NCI-H1694 (cell line): ENCODE results near the gene TFEB.

Experiments
- DNase-seq: peaks from one replicate; lab custom pipeline; 2025; lab: John Stamatoyannopoulos, UW

The TFEB gene

DNA sequence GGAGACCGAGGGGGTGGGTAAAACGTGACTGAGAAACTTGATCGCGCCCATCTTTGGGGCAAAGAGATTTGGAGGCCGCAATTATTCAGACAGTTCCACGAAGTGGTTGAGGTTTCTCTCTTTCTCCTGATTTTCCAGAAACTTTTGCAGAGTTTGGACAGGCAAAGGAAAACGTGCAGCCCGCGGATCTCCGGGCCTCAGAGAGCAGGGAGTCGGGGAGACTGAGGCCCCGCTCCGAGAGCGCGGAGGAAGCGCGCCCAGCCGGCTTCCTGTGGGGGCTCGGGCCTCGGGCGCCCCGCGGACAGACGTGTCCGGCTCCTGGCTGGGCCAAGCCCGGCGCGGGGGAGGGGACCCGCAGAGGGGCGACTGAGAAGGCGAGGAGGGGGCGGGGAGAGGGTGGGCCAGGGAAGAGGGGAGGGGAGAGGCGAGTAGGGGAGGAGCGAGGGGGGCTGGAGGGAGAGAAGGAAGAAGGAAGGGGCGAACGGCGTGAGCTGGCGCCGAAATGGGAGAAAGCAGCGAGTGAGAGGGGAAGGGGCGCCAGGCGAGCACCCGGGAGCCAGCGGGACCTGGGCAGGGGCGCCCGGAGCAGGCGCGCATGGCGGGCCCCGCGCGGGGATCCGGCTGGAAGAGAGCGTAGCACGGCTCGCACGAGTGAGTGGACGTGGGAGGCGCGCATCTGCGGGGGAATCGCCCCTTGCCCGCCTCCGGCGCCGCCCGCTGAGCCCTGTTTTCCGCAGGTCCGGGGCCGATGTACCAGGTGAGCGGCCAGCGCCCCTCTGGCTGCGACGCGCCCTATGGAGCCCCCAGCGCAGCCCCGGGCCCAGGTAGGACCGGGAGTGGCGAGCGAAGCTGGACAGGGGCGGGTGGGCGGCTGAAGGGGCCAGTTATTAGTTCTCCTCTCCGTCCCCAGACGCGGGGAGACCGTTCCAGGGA lies 97.1 kb downstream of the TFEB start, which contains the start of gene MDFI:
TSS of gene MDFI (plus strand) at position 467 of the 933 bp plus-strand sequence. CDS start at position 749, 282 bp downstream.
- DNase-seq = no peak

DNA sequence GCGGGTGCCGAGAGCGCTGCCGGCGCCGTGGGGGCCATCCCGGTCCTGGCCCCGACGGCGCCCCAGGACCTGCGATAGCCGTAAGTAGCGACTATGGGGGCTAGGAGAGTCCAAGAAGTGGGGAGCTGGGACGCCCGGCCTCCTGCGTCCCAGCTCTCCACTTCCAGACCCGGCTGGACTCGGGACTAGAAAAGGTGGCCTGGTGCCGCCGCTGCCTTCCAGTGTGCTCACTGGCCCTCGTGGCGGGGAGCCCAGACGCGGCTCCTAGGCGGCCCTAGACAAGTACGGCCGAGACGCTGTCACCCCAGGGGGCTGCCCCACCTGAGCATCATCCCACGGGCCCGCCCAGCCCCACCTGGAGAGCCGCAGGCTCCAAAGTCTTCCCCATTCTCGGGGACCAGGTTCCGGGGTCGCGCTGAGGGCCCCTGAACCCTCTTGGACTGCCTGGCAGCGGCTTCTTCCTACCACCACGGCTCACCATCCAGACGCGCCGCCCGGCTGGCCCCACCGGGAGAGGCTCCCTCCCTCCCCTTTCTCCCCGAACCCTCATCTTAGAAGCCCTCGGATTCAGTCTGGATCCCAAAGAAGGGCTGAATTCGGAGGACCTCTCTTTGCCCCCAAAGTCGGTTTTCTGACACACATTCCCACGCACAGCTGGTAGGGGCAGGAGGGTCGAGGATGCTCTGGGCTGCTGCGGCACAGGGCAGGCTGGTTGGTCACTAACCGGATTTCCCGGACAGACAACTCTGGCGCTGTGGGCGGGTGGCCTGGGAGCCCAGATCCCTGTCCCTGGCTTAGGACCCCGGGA lies 98.0 kb downstream of the TFEB start:
- DNase-seq = no peak

DNA sequence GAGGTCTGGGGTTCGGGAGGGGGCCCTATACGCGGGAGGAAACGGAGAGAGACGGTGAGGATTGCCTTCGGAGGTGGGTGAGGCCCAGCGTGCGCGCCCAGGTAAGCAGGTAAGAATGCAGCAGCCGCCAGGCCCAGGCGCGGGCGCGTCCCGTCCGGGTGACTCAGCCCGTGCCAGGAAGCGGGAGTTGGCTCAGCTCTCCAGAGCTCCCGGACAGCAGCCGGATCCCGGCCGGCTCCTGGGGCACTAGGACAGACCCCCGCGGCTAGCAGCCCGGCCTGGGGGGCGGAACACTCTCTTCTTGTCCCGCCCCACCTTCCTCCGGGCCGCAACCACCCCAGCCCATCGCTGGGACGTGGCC lies 98.6 kb downstream of the TFEB start:
- no peak for DNase-seq

DNA sequence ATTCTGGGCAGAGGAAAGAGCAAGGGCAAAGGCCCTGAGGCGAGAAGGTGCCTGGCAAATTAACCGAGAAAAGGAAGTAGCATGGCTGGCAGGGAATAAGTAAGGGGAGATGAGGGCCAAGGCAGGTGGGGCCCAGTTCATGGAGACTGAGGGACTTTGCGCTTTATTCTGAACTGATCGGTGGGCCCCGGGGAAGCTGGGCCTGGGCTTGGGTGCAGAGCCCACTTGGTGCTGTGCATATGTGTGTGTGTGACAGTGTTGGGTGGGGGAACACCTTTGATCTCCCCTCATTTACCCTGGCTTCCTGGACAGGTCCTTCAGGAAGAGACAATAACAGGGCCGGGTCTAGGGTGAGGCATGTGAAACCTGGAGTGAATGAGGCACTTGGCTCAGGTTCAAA lies 100.0 kb downstream of the TFEB start:
- DNase-seq = no peak

DNA sequence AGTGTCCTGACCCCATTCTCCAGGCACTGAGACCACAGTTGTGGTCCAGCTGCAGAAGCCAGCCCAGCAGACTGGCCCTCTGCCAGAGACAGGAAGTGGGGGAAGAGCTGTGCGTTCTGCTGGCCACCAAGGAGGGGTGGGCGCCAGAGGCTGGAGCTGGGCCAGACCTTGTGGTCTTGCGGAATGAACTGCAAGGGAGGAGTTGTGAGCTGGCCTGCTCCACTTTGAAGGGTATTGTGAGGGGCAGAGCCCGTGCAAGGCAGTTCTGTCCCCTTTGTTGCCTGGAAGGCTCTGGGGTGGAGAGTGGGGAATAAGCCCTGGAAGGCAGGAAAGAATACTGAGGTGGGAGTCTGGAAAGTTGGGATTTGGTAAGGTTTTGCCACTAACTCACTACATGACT lies 100.8 kb downstream of the TFEB start:
- no peak for DNase-seq
